ENCODE data around the gene ARL4D. TPM values are rescaled to one million over a fixed set of nuclear protein-coding genes. Genes with fewer than 3 reads are reported as not detected.

Gene ARL4D
- total RNA-seq, 1 experiment from 2014 or later = 8.8 TPM

DNA sequence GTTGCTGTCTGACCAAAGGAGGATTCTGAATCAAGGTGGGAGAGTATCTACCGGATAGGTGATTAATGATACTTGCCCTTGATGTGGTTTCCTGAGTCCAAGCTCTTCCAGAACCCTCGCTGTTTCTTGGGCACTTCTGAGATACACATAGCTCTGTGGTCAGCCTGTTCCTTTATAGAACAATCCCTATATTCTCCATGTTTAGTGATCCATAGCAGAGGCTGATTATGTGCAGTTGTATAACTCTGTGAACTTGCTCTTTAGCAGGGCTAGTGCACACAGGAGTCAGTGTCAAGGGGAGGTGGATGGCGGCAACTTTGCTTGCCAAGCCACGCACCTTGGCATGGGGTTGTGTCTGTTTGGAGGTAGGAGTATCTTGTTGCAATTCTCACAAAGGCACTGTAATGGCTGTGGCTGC is 36.1 kb downstream of the ARL4D start:
- no peak overlapping the region for H3K4me3 ChIP-seq
- BruUV-seq (replicated peaks) = no TSS peak
- no peaks in the 10 kb centered on the region for H3K36me3 ChIP-seq (ENCODE audit: low read depth)
- H3K27me3 ChIP-seq (ENCODE audit: insufficient read depth, low read depth) = no peaks in the 10 kb centered on the region
- H3K4me1 ChIP-seq (replicated peaks; ENCODE audit: insufficient read depth) = peaks cover 19% of the 10 kb centered on the region
- H3K9me2 ChIP-seq (ENCODE audit: insufficient read depth) = no peaks in the 10 kb centered on the region
- no peak for DNase-seq
- H4K20me1 ChIP-seq (ENCODE audit: insufficient read depth) = no peaks in the 10 kb centered on the region
- POLR2A ChIA-PET (ENCODE audit: unreplicated experiment) = no interaction called here
- no peak overlapping the region for H2AFZ ChIP-seq
- no peaks in the 10 kb centered on the region for H3K9me3 ChIP-seq (ENCODE audit: insufficient read depth, low read depth)
- intact Hi-C loops (cut with micrococcal nuclease; ENCODE audit: unreplicated experiment) = loop anchor here (5.0 kb wide), 1 partner anchor 32 kb away; no protein-coding TSS in a partner anchor
- no peak overlapping the region for H3K4me2 ChIP-seq
- no peak for TF ChIP-seq EZH2 (IDR thresholded peaks at IDR 0.05; ENCODE audit: low read depth)
- TF ChIP-seq, protein P1, sequence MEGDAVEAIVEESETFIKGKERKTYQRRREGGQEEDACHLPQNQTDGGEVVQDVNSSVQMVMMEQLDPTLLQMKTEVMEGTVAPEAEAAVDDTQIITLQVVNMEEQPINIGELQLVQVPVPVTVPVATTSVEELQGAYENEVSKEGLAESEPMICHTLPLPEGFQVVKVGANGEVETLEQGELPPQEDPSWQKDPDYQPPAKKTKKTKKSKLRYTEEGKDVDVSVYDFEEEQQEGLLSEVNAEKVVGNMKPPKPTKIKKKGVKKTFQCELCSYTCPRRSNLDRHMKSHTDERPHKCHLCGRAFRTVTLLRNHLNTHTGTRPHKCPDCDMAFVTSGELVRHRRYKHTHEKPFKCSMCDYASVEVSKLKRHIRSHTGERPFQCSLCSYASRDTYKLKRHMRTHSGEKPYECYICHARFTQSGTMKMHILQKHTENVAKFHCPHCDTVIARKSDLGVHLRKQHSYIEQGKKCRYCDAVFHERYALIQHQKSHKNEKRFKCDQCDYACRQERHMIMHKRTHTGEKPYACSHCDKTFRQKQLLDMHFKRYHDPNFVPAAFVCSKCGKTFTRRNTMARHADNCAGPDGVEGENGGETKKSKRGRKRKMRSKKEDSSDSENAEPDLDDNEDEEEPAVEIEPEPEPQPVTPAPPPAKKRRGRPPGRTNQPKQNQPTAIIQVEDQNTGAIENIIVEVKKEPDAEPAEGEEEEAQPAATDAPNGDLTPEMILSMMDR (conservative IDR thresholded peaks at IDR 0.05) = no peak
- CTCF ChIA-PET = no interaction called here
- H3F3A ChIP-seq (ENCODE audit: insufficient read depth, low read depth) = peaks cover 9% of the 10 kb centered on the region; the same call in 1 of the 2 replicates
- H3K79me2 ChIP-seq (ENCODE audit: low read depth) = no peaks in the 10 kb centered on the region
- H3K27ac ChIP-seq = no peak overlapping the region

DNA sequence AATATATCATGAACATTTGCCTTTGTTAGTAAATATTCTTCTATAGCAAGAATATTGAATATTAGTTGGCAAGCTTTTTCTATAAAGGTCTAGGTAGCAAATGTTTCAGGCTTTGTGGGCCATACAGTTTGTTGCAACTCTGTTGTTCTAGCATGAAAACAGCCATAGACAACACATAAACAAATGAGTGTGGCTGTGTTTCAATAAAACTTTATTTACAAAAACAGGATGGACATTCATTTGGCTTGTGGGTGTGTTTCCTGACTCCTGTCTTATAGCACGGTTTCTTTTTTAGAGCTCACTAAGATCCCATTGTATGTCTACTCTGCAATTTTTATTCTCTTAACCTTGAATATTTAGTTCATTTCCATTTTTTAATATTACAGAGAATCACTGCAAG is 39.0 kb downstream of the ARL4D start:
- ChIA-PET POLR2A (ENCODE audit: unreplicated experiment) (no interaction called here), CTCF (interaction anchor here (0.7 kb wide), 1 partner anchor 374 kb away, joined by 4 read pairs; no protein-coding TSS in a partner anchor)
- Histone ChIP-seq H3K79me2 (ENCODE audit: low read depth) (no peaks in the 10 kb centered on the region), H3K27ac (no peak overlapping the region), H4K20me1 (ENCODE audit: insufficient read depth) (no peaks in the 10 kb centered on the region), H3K27me3 (ENCODE audit: insufficient read depth, low read depth) (no peaks in the 10 kb centered on the region), H2AFZ (no peak overlapping the region), H3K36me3 (ENCODE audit: low read depth) (no peaks in the 10 kb centered on the region), H3K4me1 (replicated peaks; ENCODE audit: insufficient read depth) (peaks cover 9% of the 10 kb centered on the region), H3K4me3 (no peak overlapping the region), H3F3A (ENCODE audit: insufficient read depth, low read depth) (peaks cover 9% of the 10 kb centered on the region; the same call in 1 of the 2 replicates), H3K4me2 (no peak overlapping the region), H3K9me2 (ENCODE audit: insufficient read depth) (no peaks in the 10 kb centered on the region), H3K9me3 (ENCODE audit: insufficient read depth, low read depth) (no peaks in the 10 kb centered on the region)
- BruUV-seq (replicated peaks) = no TSS peak
- DNase-seq = no peak
- TF ChIP-seq EZH2 (IDR thresholded peaks at IDR 0.05; ENCODE audit: low read depth) = no peak
- TF ChIP-seq, protein P1 (conservative IDR thresholded peaks at IDR 0.05) = no peak
- intact Hi-C loops (cut with micrococcal nuclease; ENCODE audit: unreplicated experiment) = no loop called here

DNA sequence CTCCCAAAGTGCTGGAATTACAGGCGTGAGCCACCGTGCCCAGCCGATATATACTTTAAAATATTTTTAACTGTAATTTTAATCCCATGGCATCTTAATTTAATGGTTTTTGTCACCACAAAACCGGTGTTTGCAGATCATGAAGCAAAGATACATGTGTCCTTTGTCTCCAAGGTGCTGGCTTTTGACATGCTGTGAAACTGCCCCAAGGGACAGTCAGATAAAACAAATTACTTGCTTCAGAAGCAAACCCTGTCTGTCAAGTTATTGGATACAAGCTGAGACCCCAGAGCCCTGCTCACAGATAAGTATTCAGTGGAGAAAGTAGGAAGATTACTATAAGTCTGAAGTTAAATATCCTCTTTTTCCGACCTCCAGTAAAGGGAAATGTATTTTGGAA is 39.8 kb downstream of the ARL4D start:
- POLR2A ChIA-PET (ENCODE audit: unreplicated experiment) = no interaction called here

More for the DNA sequence above, 39.8 kb downstream of the ARL4D start:
- CTCF ChIA-PET = no interaction called here
- intact Hi-C loops (cut with micrococcal nuclease; ENCODE audit: unreplicated experiment) = no loop called here
- BruUV-seq (replicated peaks) = no TSS peak
- no peak overlapping the region for H2AFZ ChIP-seq
- H3K79me2 ChIP-seq (ENCODE audit: low read depth) = no peaks in the 10 kb centered on the region
- no peak overlapping the region for H3K27ac ChIP-seq
- no peak for DNase-seq
- no peaks in the 10 kb centered on the region for H3K9me3 ChIP-seq (ENCODE audit: insufficient read depth, low read depth)
- H3F3A ChIP-seq (ENCODE audit: insufficient read depth, low read depth) = peaks cover 9% of the 10 kb centered on the region; the same call in 1 of the 2 replicates
- peaks cover 9% of the 10 kb centered on the region for H3K4me1 ChIP-seq (replicated peaks; ENCODE audit: insufficient read depth)
- H4K20me1 ChIP-seq (ENCODE audit: insufficient read depth) = no peaks in the 10 kb centered on the region
- no peak overlapping the region for H3K4me2 ChIP-seq
- H3K27me3 ChIP-seq (ENCODE audit: insufficient read depth, low read depth) = no peaks in the 10 kb centered on the region
- no peaks in the 10 kb centered on the region for H3K9me2 ChIP-seq (ENCODE audit: insufficient read depth)
- TF ChIP-seq EZH2 (IDR thresholded peaks at IDR 0.05; ENCODE audit: low read depth) = no peak
- TF ChIP-seq, protein P1 (conservative IDR thresholded peaks at IDR 0.05) = no peak
- no peak overlapping the region for H3K4me3 ChIP-seq
- no peaks in the 10 kb centered on the region for H3K36me3 ChIP-seq (ENCODE audit: low read depth)
